GM23338 (cell line): Measurements from ENCODE around the gene LYSMD3. TPM values are rescaled to one million over a fixed set of nuclear protein-coding genes. Genes with fewer than 3 reads are reported as not detected.
A peak's percentile ranks its signal among the peaks of the same experiment; 100 is the strongest.

ENCODE experiments used
- ATAC-seq: fragments of 200-7000 bp; cut with Tn5 transposase; 3 replicates; pipeline ENCODE4 v1.9.1; 2020
- DNase-seq: peaks from one replicate; pipeline ENCODE4 v3.0.0-alpha.2; 2015; ENCODE audit warnings: low spot score
- H2AFZ ChIP-seq: fragments of 200-600 bp; sonication (generic); 2 replicates; pipeline ENCODE4 v1.8.0; 2016; ENCODE audit warnings: antibody characterized with exemption, mild to moderate bottlenecking, moderate library complexity
- H3F3A ChIP-seq: fragments of 200-600 bp; sonication (generic); replicated peaks from 2 replicates; pipeline ENCODE4 v1.8.0; 2017; ENCODE audit warnings: antibody characterized with exemption, mixed run types, low read depth
- H3K27ac ChIP-seq: fragments of 200-600 bp; sonication (generic); 2 replicates; pipeline ENCODE4 v1.6.1; 2016; ENCODE audit warnings: low read depth
- H3K27me3 ChIP-seq: fragments of 200-600 bp; sonication (generic); 2 replicates; pipeline ENCODE4 v1.8.0; 2016; ENCODE audit warnings: mild to moderate bottlenecking, mixed run types, moderate library complexity; ENCODE audit not compliant: insufficient read depth
- H3K36me3 ChIP-seq: fragments of 200-600 bp; sonication (generic); 2 replicates; pipeline ENCODE4 v1.8.0; 2016; ENCODE audit warnings: mild to moderate bottlenecking; ENCODE audit not compliant: insufficient read depth
- H3K4me1 ChIP-seq: fragments of 200-600 bp; sonication (generic); 2 replicates; pipeline ENCODE4 v1.8.0; 2016; ENCODE audit warnings: mild to moderate bottlenecking, moderate library complexity; ENCODE audit not compliant: insufficient read depth
- H3K4me2 ChIP-seq: fragments of 200-600 bp; sonication (generic); 2 replicates; pipeline ENCODE4 v1.7.1; 2017; ENCODE audit warnings: mixed run types
- H3K4me3 ChIP-seq: fragments of 200-600 bp; sonication (generic); 2 replicates; pipeline ENCODE4 v1.6.1; 2016; ENCODE audit warnings: mixed run types
- H3K79me2 ChIP-seq: fragments of 200-600 bp; sonication (generic); replicated peaks from 2 replicates; pipeline ENCODE4 v1.8.0; 2017; ENCODE audit warnings: mild to moderate bottlenecking; ENCODE audit not compliant: insufficient read depth
- H3K9me2 ChIP-seq: fragments of 200-600 bp; sonication (generic); 2 replicates; pipeline ENCODE4 v1.8.0; 2017; ENCODE audit not compliant: insufficient read depth
- H4K20me1 ChIP-seq: fragments of 200-600 bp; sonication (generic); replicated peaks from 2 replicates; pipeline ENCODE4 v1.8.0; 2017; ENCODE audit warnings: mild to moderate bottlenecking; ENCODE audit not compliant: insufficient read depth
- H3K27ac Mint-ChIP-seq: 2 replicates; pipeline ENCODE4 v1.8.0; 2020; ENCODE audit warnings: inconsistent platforms, mild to moderate bottlenecking, moderate library complexity, mixed read lengths
- H3K27me3 Mint-ChIP-seq: 3 replicates; pipeline ENCODE4 v1.8.0; 2022; ENCODE audit warnings: low read depth, mild to moderate bottlenecking, moderate library complexity, mixed read lengths, inconsistent platforms; ENCODE audit not compliant: insufficient read depth, poor library complexity
- H3K36me3 Mint-ChIP-seq: 3 replicates; pipeline ENCODE4 v1.8.0; 2021; ENCODE audit warnings: low read depth, mild to moderate bottlenecking, inconsistent platforms, moderate library complexity, mixed read lengths
- H3K4me1 Mint-ChIP-seq: 3 replicates; pipeline ENCODE4 v1.8.0; 2020; ENCODE audit warnings: mild to moderate bottlenecking, inconsistent platforms, mixed read lengths
- H3K4me3 Mint-ChIP-seq: 3 replicates; pipeline ENCODE4 v1.8.0; 2021; ENCODE audit warnings: moderate library complexity, mild to moderate bottlenecking, inconsistent platforms, mixed read lengths
- H3K9me3 Mint-ChIP-seq: 3 replicates; pipeline ENCODE4 v1.8.0; 2020; ENCODE audit warnings: moderate library complexity, mild to moderate bottlenecking, inconsistent platforms, mixed read lengths
- CREB1 ChIP-seq: fragments of 250-450 bp; sonication (Bioruptor Pico); IDR thresholded peaks from 2 replicates; pipeline ENCODE4 v1.5.0; 2020; ENCODE audit warnings: low read depth, mild to moderate bottlenecking, moderate library complexity
- EZH2 ChIP-seq: fragments of 200-600 bp; sonication (generic); IDR thresholded peaks from one replicate; pipeline ENCODE4 v1.8.0; 2017; ENCODE audit warnings: antibody characterized with exemption, mild to moderate bottlenecking, low read depth; ENCODE audit not compliant: unreplicated experiment
- JUNB ChIP-seq: IDR thresholded peaks from one replicate; pipeline ENCODE4 v1.6.1; 2016; ENCODE audit warnings: antibody characterized with exemption; ENCODE audit not compliant: unreplicated experiment
- NANOG ChIP-seq: IDR thresholded peaks from 2 replicates; pipeline ENCODE4 v1.6.1; 2016; ENCODE audit warnings: antibody characterized with exemption, borderline replicate concordance
- POLR2AphosphoS5 ChIP-seq: IDR thresholded peaks from 2 replicates; pipeline ENCODE4 v1.6.1; 2016; ENCODE audit warnings: antibody characterized with exemption, low read depth
- STAT1 ChIP-seq: IDR thresholded peaks from one replicate; pipeline ENCODE4 v1.6.1; 2016; ENCODE audit warnings: antibody characterized with exemption; ENCODE audit not compliant: unreplicated experiment
- ZNF114 ChIP-seq: fragments of 250-450 bp; sonication (Bioruptor Pico); IDR thresholded peaks from 2 replicates; pipeline ENCODE4 v1.5.0; 2020; ENCODE audit warnings: mild to moderate bottlenecking, moderate library complexity
- ZNF331 ChIP-seq: fragments of 250-450 bp; sonication (Bioruptor Pico); IDR thresholded peaks from 2 replicates; pipeline ENCODE4 v1.5.0; 2020; ENCODE audit warnings: low read depth, mild to moderate bottlenecking, moderate library complexity
- polyA plus RNA-seq: library from polyadenylated mRNA; unstranded; fragments of >200 nt; fragmentation: Nextera tagmentation; extraction: Ambion mirVana; gene quantifications from 2 replicates; pipeline ENCODE4 v1.2.1, GENCODE V29; 2016
- total RNA-seq: library from RNA; depleted of rRNA; stranded (reverse); fragments of >200 nt; shearing (Covaris generic); gene quantifications from 2 replicates; pipeline ENCODE4 v1.2.3, GENCODE V29; 2014
- TF ChIP-seq, protein P1 (sequence below), 2 experiments: fragments of 200-600 bp in 1 of 2; sonication (generic) in 1 of 2; conservative IDR thresholded peaks; 2 replicates each; pipeline versions ENCODE4 v1.5.1 to v1.6.1; 2016 to 2017; ENCODE audit warnings: antibody characterized with exemption in 2 of 2, low read depth in 2 of 2, mild to moderate bottlenecking in 2 of 2, moderate library complexity in 1 of 2
- TF ChIP-seq, protein P2 (sequence below): IDR thresholded peaks from one replicate; pipeline ENCODE4 v1.6.1; 2018; ENCODE audit warnings: antibody characterized with exemption; ENCODE audit not compliant: unreplicated experiment
- TF ChIP-seq, protein P3 (sequence below): fragments of 250-450 bp; sonication (Bioruptor Pico); IDR thresholded peaks from 2 replicates; pipeline ENCODE4 v1.5.0; 2020; ENCODE audit warnings: mild to moderate bottlenecking, moderate library complexity

The LYSMD3 gene
- total and polyA plus RNA-seq, 2 experiments from 2014 or later = 10.7 to 19.6 TPM

DNA sequence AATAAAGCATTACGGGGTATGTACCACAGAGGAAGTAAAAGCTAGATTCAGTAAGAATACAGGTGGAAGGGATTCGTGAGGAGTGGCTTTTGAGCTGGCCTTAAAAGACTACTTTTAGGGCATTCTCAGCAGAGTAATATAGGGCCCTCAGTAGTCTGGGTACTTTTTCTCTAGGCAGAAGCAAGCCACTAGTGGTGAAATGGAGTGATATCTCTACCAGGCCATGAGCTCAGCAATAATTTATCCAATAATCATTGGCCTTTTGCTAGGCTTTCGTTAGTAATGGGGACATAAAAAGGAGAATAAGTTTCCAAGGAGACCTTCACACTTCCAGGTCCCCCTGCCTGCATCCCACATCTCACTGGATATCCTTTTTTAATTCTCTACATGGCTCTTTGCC lies 53.0 kb downstream of the LYSMD3 start:
- H3K36me3 Mint-ChIP-seq = peaks cover 35% of the 10 kb centered on the region
- H3K27me3 Mint-ChIP-seq = peaks cover 15% of the 10 kb centered on the region
- H3F3A ChIP-seq = peaks cover 22% of the 10 kb centered on the region
- peak overlapping the region; percentile 85 for H3K27ac ChIP-seq
- no peaks in the 10 kb centered on the region for H3K27me3 ChIP-seq
- TF ChIP-seq, protein P1, sequence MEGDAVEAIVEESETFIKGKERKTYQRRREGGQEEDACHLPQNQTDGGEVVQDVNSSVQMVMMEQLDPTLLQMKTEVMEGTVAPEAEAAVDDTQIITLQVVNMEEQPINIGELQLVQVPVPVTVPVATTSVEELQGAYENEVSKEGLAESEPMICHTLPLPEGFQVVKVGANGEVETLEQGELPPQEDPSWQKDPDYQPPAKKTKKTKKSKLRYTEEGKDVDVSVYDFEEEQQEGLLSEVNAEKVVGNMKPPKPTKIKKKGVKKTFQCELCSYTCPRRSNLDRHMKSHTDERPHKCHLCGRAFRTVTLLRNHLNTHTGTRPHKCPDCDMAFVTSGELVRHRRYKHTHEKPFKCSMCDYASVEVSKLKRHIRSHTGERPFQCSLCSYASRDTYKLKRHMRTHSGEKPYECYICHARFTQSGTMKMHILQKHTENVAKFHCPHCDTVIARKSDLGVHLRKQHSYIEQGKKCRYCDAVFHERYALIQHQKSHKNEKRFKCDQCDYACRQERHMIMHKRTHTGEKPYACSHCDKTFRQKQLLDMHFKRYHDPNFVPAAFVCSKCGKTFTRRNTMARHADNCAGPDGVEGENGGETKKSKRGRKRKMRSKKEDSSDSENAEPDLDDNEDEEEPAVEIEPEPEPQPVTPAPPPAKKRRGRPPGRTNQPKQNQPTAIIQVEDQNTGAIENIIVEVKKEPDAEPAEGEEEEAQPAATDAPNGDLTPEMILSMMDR (conservative IDR thresholded peaks at IDR 0.05; ENCODE audit: low read depth in 2 of 2) = no peak
- no peak for TF ChIP-seq JUNB
- no peak for TF ChIP-seq CREB1
- no peak for TF ChIP-seq EZH2
- no peak for TF ChIP-seq NANOG
- TF ChIP-seq POLR2AphosphoS5 = no peak
- no peak for TF ChIP-seq ZNF331 (CRISPR knock-in tag)
- TF ChIP-seq, protein P2, sequence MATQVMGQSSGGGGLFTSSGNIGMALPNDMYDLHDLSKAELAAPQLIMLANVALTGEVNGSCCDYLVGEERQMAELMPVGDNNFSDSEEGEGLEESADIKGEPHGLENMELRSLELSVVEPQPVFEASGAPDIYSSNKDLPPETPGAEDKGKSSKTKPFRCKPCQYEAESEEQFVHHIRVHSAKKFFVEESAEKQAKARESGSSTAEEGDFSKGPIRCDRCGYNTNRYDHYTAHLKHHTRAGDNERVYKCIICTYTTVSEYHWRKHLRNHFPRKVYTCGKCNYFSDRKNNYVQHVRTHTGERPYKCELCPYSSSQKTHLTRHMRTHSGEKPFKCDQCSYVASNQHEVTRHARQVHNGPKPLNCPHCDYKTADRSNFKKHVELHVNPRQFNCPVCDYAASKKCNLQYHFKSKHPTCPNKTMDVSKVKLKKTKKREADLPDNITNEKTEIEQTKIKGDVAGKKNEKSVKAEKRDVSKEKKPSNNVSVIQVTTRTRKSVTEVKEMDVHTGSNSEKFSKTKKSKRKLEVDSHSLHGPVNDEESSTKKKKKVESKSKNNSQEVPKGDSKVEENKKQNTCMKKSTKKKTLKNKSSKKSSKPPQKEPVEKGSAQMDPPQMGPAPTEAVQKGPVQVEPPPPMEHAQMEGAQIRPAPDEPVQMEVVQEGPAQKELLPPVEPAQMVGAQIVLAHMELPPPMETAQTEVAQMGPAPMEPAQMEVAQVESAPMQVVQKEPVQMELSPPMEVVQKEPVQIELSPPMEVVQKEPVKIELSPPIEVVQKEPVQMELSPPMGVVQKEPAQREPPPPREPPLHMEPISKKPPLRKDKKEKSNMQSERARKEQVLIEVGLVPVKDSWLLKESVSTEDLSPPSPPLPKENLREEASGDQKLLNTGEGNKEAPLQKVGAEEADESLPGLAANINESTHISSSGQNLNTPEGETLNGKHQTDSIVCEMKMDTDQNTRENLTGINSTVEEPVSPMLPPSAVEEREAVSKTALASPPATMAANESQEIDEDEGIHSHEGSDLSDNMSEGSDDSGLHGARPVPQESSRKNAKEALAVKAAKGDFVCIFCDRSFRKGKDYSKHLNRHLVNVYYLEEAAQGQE = no peak
- TF ChIP-seq ZNF114 (CRISPR knock-in tag) = no peak
- TF ChIP-seq STAT1 = no peak
- TF ChIP-seq, protein P3, sequence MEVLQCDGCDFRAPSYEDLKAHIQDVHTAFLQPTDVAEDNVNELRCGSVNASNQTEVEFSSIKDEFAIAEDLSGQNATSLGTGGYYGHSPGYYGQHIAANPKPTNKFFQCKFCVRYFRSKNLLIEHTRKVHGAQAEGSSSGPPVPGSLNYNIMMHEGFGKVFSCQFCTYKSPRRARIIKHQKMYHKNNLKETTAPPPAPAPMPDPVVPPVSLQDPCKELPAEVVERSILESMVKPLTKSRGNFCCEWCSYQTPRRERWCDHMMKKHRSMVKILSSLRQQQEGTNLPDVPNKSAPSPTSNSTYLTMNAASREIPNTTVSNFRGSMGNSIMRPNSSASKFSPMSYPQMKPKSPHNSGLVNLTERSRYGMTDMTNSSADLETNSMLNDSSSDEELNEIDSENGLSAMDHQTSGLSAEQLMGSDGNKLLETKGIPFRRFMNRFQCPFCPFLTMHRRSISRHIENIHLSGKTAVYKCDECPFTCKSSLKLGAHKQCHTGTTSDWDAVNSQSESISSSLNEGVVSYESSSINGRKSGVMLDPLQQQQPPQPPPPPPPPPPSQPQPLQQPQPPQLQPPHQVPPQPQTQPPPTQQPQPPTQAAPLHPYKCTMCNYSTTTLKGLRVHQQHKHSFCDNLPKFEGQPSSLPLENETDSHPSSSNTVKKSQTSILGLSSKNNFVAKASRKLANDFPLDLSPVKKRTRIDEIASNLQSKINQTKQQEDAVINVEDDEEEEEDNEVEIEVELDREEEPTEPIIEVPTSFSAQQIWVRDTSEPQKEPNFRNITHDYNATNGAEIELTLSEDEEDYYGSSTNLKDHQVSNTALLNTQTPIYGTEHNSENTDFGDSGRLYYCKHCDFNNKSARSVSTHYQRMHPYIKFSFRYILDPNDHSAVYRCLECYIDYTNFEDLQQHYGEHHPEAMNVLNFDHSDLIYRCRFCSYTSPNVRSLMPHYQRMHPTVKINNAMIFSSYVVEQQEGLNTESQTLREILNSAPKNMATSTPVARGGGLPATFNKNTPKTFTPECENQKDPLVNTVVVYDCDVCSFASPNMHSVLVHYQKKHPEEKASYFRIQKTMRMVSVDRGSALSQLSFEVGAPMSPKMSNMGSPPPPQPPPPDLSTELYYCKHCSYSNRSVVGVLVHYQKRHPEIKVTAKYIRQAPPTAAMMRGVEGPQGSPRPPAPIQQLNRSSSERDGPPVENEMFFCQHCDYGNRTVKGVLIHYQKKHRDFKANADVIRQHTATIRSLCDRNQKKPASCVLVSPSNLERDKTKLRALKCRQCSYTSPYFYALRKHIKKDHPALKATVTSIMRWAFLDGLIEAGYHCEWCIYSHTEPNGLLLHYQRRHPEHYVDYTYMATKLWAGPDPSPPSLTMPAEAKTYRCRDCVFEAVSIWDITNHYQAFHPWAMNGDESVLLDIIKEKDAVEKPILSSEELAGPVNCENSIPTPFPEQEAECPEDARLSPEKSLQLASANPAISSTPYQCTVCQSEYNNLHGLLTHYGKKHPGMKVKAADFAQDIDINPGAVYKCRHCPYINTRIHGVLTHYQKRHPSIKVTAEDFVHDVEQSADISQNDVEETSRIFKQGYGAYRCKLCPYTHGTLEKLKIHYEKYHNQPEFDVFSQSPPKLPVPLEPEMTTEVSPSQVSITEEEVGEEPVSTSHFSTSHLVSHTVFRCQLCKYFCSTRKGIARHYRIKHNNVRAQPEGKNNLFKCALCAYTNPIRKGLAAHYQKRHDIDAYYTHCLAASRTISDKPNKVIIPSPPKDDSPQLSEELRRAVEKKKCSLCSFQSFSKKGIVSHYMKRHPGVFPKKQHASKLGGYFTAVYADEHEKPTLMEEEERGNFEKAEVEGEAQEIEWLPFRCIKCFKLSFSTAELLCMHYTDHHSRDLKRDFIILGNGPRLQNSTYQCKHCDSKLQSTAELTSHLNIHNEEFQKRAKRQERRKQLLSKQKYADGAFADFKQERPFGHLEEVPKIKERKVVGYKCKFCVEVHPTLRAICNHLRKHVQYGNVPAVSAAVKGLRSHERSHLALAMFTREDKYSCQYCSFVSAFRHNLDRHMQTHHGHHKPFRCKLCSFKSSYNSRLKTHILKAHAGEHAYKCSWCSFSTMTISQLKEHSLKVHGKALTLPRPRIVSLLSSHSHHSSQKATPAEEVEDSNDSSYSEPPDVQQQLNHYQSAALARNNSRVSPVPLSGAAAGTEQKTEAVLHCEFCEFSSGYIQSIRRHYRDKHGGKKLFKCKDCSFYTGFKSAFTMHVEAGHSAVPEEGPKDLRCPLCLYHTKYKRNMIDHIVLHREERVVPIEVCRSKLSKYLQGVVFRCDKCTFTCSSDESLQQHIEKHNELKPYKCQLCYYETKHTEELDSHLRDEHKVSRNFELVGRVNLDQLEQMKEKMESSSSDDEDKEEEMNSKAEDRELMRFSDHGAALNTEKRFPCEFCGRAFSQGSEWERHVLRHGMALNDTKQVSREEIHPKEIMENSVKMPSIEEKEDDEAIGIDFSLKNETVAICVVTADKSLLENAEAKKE (CRISPR knock-in tag) = no peak
- peaks cover 42% of the 10 kb centered on the region for H3K4me1 ChIP-seq
- H3K4me2 ChIP-seq = peak overlapping the region; percentile 79
- H3K9me2 ChIP-seq = no peaks in the 10 kb centered on the region
- H3K9me3 Mint-ChIP-seq = no peaks in the 10 kb centered on the region; the same call in 2 of the 3 replicates
- peak overlapping the region; percentile 77 for H3K27ac Mint-ChIP-seq
- peak overlapping the region; percentile 97 for H3K4me3 Mint-ChIP-seq
- DNase-seq (peak; percentile 14), ATAC-seq (no peak)
- H2AFZ ChIP-seq = no peak overlapping the region
- H3K79me2 ChIP-seq = peaks cover 66% of the 10 kb centered on the region
- H3K36me3 ChIP-seq = no peaks in the 10 kb centered on the region
- peaks cover 49% of the 10 kb centered on the region for H3K4me1 Mint-ChIP-seq
- no peaks in the 10 kb centered on the region for H4K20me1 ChIP-seq
- peak overlapping the region; percentile 83 for H3K4me3 ChIP-seq
